ENCODE results near the gene KLHDC8B. TPM values are rescaled to one million over a fixed set of nuclear protein-coding genes. Genes with fewer than 3 reads are reported as not detected.

Gene KLHDC8B
- total and polyA plus RNA-seq, 10 of the 15 experiments (the other 5 are each of a cell fraction or from before 2014, with no cell fraction given), result 0.31 to 1.5 (median 0.85) TPM; not detected in 1

DNA sequence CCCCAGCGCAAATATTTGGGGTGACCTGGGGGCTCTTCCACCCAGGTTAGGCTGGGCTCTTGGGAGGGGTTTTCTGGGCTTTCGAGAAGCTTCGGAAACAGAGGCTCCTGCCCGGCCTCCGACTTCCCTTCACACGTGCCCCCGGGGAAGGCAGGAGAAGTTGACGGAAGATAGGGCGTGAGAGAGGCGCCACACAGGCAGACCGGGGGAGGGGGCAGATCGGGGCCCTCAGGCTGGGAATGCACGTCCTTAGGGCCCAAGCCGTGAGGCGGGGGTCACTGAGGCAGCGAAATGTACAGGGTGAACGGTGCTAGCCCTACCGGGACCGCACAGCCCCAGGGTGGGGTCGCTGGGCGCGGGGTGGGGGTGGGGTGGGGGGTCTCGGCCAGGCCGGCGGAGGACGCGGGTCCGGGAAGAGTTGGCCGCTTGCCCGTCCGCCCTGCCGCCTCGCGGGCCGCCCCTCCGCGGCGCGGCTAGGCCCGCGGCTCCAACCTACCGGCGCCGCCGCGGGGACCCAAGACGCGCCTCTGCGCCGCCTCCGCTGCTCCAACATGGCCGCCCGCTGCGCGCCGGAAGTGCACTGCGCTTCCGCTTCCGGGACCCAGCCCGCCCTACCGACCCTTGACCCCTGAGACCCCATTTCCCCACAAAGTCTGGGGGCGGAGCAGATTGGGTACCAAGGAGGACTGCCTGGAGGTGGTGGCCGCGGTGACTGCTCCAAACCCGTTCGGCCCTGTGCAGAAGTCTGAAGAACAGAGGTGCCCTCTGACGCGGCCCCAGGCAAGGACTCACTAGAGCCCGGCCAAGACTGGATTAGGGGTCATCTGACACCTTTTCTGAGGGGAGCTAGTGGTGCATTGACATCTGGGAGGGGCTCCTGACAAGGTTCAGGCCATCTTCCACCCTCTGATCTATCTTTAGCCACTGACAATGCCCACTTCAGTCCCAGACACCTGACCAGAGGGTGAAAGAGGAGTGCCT lies 5.3 kb upstream of the KLHDC8B start, which contains the start of gene CCDC71 (continued):
- TF ChIP-seq, protein P1, sequence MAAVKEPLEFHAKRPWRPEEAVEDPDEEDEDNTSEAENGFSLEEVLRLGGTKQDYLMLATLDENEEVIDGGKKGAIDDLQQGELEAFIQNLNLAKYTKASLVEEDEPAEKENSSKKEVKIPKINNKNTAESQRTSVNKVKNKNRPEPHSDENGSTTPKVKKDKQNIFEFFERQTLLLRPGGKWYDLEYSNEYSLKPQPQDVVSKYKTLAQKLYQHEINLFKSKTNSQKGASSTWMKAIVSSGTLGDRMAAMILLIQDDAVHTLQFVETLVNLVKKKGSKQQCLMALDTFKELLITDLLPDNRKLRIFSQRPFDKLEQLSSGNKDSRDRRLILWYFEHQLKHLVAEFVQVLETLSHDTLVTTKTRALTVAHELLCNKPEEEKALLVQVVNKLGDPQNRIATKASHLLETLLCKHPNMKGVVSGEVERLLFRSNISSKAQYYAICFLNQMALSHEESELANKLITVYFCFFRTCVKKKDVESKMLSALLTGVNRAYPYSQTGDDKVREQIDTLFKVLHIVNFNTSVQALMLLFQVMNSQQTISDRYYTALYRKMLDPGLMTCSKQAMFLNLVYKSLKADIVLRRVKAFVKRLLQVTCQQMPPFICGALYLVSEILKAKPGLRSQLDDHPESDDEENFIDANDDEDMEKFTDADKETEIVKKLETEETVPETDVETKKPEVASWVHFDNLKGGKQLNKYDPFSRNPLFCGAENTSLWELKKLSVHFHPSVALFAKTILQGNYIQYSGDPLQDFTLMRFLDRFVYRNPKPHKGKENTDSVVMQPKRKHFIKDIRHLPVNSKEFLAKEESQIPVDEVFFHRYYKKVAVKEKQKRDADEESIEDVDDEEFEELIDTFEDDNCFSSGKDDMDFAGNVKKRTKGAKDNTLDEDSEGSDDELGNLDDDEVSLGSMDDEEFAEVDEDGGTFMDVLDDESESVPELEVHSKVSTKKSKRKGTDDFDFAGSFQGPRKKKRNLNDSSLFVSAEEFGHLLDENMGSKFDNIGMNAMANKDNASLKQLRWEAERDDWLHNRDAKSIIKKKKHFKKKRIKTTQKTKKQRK (IDR thresholded peaks at IDR 0.05; ENCODE audit: low read depth, low read length), result no peak
- TF ChIP-seq, protein P2, sequence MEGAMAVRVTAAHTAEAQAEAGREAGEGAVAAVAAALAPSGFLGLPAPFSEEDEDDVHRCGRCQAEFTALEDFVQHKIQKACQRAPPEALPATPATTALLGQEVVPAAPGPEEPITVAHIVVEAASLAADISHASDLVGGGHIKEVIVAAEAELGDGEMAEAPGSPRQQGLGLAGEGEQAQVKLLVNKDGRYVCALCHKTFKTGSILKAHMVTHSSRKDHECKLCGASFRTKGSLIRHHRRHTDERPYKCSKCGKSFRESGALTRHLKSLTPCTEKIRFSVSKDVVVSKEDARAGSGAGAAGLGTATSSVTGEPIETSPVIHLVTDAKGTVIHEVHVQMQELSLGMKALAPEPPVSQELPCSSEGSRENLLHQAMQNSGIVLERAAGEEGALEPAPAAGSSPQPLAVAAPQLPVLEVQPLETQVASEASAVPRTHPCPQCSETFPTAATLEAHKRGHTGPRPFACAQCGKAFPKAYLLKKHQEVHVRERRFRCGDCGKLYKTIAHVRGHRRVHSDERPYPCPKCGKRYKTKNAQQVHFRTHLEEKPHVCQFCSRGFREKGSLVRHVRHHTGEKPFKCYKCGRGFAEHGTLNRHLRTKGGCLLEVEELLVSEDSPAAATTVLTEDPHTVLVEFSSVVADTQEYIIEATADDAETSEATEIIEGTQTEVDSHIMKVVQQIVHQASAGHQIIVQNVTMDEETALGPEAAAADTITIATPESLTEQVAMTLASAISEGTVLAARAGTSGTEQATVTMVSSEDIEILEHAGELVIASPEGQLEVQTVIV (IDR thresholded peaks at IDR 0.05; ENCODE audit: borderline replicate concordance, partially characterized antibody), result peak; percentile 63
- no peak for TF ChIP-seq TARDBP (IDR thresholded peaks at IDR 0.05; ENCODE audit: borderline replicate concordance)
- TF ChIP-seq KLF5 (IDR thresholded peaks at IDR 0.05; ENCODE audit: partially characterized antibody), result peak; percentile 85
- TF ChIP-seq CBFB (IDR thresholded peaks at IDR 0.05; ENCODE audit: low read depth), result no peak
- TF ChIP-seq, protein P3, sequence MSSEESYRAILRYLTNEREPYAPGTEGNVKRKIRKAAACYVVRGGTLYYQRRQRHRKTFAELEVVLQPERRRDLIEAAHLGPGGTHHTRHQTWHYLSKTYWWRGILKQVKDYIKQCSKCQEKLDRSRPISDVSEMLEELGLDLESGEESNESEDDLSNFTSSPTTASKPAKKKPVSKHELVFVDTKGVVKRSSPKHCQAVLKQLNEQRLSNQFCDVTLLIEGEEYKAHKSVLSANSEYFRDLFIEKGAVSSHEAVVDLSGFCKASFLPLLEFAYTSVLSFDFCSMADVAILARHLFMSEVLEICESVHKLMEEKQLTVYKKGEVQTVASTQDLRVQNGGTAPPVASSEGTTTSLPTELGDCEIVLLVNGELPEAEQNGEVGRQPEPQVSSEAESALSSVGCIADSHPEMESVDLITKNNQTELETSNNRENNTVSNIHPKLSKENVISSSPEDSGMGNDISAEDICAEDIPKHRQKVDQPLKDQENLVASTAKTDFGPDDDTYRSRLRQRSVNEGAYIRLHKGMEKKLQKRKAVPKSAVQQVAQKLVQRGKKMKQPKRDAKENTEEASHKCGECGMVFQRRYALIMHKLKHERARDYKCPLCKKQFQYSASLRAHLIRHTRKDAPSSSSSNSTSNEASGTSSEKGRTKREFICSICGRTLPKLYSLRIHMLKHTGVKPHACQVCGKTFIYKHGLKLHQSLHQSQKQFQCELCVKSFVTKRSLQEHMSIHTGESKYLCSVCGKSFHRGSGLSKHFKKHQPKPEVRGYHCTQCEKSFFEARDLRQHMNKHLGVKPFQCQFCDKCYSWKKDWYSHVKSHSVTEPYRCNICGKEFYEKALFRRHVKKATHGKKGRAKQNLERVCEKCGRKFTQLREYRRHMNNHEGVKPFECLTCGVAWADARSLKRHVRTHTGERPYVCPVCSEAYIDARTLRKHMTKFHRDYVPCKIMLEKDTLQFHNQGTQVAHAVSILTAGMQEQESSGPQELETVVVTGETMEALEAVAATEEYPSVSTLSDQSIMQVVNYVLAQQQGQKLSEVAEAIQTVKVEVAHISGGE (CRISPR knock-in tag; IDR thresholded peaks at IDR 0.05), result no peak
- TF ChIP-seq MYC (IDR thresholded peaks at IDR 0.05; ENCODE audit: insufficient read depth, insufficient read length, insufficient replicate concordance, low read length, severe bottlenecking), result no peak
- no peak for TF ChIP-seq CEBPB (IDR thresholded peaks at IDR 0.05; ENCODE audit: borderline replicate concordance in 1 of 2, low read depth in 2 of 2, low read length in 2 of 2)
- peak; percentile 76; the same call in 1 of the 2 replicates for TF ChIP-seq RB1 (IDR thresholded peaks at IDR 0.05; ENCODE audit: borderline replicate concordance)
- TF ChIP-seq GATAD2B (conservative IDR thresholded peaks at IDR 0.05; ENCODE audit: low read depth), result peak; percentile 91
- TF ChIP-seq ZNF207 (IDR thresholded peaks at IDR 0.05; ENCODE audit: borderline replicate concordance), result 0 out of 2 replicates have a peak, but pooled peaks have one; percentile 71
- TF ChIP-seq HDGF (IDR thresholded peaks at IDR 0.05), result 0 out of 2 replicates have a peak, but pooled peaks have one; percentile 36
- TF ChIP-seq, protein P4, sequence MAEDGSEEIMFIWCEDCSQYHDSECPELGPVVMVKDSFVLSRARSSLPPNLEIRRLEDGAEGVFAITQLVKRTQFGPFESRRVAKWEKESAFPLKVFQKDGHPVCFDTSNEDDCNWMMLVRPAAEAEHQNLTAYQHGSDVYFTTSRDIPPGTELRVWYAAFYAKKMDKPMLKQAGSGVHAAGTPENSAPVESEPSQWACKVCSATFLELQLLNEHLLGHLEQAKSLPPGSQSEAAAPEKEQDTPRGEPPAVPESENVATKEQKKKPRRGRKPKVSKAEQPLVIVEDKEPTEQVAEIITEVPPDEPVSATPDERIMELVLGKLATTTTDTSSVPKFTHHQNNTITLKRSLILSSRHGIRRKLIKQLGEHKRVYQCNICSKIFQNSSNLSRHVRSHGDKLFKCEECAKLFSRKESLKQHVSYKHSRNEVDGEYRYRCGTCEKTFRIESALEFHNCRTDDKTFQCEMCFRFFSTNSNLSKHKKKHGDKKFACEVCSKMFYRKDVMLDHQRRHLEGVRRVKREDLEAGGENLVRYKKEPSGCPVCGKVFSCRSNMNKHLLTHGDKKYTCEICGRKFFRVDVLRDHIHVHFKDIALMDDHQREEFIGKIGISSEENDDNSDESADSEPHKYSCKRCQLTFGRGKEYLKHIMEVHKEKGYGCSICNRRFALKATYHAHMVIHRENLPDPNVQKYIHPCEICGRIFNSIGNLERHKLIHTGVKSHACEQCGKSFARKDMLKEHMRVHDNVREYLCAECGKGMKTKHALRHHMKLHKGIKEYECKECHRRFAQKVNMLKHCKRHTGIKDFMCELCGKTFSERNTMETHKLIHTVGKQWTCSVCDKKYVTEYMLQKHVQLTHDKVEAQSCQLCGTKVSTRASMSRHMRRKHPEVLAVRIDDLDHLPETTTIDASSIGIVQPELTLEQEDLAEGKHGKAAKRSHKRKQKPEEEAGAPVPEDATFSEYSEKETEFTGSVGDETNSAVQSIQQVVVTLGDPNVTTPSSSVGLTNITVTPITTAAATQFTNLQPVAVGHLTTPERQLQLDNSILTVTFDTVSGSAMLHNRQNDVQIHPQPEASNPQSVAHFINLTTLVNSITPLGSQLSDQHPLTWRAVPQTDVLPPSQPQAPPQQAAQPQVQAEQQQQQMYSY (CRISPR knock-in tag; IDR thresholded peaks at IDR 0.05), result no peak
- TF ChIP-seq FOS (IDR thresholded peaks at IDR 0.05; ENCODE audit: borderline replicate concordance, extremely low read depth, insufficient read length), result no peak

Measured in GM12878 (cell line).